NCI-H187 (cell line): ENCODE measurements around the gene STIMATE.

Experiments used
- DNase-seq, 2 experiments: peaks; one replicate each; lab custom pipeline; 2025; lab: John Stamatoyannopoulos, UW

STIMATE gene

GRCh38 chr3:52841211-52841980, 56.0 kb downstream of the STIMATE start:
- DNase-seq: no peak

DNA sequence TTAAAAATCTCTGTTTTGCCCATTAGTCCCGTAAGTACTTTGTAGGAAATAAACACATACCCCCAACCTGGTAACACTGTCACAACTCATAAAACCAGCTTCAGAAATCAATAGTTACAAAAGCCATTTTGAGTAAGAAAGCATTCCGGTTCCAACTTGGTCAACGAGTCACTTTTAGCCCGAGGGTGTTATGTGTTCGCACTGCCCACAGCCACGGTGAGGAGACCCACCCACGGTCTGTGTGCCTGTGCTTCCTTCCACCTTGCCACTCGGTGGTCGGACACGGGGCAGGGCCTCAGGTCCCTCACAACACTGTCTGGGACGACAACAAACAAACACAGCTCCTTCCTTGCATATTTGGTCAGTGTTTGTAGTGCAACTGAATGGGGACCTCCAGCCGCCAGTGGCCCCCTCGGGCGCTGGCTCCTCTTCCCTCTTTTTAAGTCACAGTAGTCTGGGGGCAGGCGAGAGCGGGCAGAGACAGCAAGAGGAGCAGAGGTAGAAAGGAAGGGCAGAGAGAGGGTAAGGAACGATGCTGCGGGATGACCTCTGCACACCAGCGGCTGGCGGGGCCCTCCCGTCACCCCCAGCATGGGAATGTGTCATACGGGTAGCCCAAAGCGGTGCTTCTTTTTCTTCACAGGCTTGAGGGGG, 57.3 kb downstream of the STIMATE start:
- no peak for DNase-seq

DNA sequence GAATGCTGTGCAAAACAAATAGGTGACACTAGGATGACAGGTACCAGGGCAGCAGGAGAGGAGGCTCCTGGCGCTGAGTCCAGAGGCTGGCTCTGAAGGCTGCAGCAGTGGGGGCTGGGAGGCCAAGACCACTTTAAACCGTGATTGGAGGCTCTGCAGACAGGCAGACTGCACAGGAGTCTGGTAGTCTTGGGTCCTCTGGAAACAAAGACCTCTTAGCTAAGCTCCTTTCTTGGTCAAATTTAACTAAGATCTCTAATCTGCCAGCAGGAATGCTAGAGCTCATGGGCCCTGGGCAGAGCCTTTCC, 58.1 kb downstream of the STIMATE start:
- DNase-seq: no peak

DNA sequence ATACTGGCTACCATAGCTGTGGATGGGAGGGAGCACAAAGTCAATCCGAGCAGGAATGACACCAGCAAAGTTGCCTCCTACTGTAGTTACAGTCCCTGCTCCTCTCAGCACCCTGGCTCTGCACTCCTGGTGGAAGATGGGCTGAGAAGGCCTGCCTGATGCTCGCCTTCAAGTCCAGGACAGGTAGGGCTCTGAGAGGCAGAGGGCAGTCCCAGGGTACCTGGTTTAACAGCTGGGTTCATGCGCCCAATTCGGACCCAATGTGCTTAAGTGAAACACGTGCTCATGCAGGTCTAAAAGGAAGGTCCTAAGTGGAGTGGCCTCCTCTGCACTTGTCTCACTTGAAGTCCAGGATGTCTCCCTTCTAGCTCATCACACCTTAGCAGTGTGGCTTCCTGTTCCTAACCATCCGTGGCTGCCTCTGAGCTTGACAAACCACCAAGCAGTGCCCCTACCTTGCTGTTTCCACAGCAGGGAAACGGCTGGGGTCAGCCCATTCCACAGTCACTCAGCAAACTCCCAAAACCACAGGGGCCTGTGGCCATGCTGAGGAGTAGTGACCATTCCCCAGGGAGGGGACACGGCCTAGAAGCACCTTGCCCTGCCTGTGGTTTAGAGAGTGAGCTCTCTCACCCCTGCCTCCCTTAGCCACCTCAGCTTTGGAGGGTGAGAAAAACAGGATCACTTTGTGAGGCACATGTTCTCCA, 58.6 kb downstream of the STIMATE start:
- no peak for DNase-seq

DNA sequence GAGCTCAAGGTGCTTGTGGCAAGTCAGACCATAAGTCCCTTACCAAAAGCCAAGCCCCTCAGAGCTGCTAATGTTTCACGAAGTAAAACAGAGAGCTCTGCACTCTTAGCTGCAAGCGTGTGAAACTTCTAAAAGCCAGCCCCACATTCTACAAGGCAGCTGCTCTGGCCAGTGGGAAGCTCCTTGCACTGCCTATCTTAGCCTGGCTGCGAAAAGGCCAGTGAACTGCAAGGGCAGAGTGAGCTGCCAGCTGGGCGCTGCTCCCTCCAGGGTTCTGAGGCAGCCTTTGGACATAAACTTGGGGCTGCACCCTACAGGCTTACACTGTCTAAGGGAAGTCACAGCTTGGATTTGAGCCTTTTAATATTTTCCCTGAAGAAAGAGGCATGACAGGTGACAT, 60.4 kb downstream of the STIMATE start:
- no peak for DNase-seq

GRCh38 chr3:52836471-52836845, 60.9 kb downstream of the STIMATE start:
- DNase-seq: no peak

DNA sequence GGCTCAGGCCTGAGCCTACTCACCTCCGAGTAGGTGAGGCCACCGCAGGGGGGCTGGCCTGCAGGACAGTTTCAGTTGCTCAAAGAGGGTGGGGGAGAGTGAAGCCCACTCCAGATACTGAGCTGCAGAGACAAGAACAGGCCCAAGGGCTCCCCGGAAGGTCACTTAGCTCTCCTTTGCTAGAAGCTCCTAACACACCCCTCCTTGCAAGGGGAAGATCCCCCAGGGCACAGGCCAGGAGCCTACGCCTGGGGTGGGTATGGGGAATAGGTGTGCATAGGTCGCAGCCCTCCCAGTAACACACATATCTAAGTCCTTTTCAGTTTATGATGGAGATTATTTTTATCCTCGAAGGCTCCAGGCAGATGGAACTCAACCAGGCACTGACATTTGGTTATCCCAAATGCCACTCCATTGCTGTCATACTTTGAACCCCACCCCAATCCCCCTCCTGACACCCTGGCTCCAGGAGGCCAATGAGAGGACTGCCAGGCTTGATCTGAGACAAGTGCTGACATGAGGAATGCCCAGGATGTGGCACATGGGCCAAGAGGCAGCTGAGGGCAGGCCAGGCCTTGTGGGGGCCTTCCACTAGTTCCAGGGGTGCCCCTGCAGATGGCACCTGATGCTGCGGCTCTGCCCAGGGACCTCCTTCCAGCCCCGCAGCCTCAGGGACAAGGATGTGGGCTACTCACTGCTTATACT, 61.4 kb downstream of the STIMATE start:
- DNase-seq: no peak

GRCh38 chr3:52834871-52835501, 62.4 kb downstream of the STIMATE start, which contains the start of gene MUSTN1:
Gene MUSTN1 (minus strand): TSS chr3:52835019. CDS start chr3:52834948, 71 bp downstream.
- no peak for DNase-seq

- DNase-seq: no peak
Observed at GRCh38 chr3:52833202-52833601, 64.1 kb downstream of the STIMATE start.

GRCh38 chr3:52831500-52832301, 65.6 kb downstream of the STIMATE start:
- no peak for DNase-seq

- DNase-seq: no peak
Observed at GRCh38 chr3:52830535-52831258, 66.7 kb downstream of the STIMATE start, which contains the start of gene ITIH4. Gene ITIH4 (minus strand): TSS chr3:52830672. CDS start chr3:52830642, 30 bp downstream.

DNA sequence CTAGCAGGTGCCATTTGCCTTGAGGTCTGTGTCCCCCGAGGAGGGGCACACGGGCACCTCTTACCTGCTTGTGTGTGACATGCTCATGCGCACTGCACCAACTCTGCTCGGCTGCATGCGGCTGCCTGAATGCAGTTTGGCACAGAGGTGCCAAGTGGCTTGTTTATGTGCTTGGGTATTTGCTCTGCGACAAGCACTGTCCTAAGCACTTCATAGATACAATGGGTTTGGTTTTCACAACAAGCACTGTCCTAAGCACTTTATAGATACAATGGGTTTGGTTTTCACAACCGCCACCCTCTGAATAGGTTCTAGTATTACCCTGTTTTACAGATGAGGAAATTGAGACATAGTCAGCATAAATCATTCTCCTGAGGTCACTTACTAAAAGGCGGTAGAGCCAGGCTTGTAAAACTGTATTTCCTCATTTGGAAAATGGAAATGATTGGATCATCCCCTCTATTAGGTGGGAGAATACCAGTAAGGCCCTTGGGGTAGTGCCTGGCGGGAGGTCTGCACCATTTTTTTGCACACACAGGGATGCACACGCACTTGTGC, 67.4 kb downstream of the STIMATE start:
- no peak for DNase-seq

DNA sequence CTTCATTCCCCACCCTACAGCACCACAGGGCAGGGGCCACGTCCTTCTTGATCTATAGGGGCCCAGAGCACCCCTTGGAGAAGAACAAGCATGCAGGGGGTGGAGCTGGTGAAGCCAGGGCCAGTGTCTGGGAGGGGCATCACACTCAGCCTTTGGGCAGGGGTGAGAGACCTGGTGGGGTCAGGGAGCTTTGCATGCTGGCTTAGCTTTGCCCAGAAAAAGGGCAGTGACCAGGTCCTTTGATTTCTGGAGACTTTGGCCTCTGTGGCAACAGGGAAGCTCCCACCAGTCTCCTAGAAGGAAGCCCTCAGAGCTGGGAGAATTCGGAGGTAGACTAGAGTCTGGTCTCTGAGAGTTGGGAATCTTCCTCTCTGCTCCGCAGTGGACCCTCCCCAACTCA, 67.9 kb downstream of the STIMATE start:
- DNase-seq: no peak

GRCh38 chr3:52827866-52828376, 69.4 kb downstream of the STIMATE start:
- DNase-seq: no peak

- DNase-seq: no peak
Observed at GRCh38 chr3:52827441-52827840, 69.9 kb downstream of the STIMATE start.

DNA sequence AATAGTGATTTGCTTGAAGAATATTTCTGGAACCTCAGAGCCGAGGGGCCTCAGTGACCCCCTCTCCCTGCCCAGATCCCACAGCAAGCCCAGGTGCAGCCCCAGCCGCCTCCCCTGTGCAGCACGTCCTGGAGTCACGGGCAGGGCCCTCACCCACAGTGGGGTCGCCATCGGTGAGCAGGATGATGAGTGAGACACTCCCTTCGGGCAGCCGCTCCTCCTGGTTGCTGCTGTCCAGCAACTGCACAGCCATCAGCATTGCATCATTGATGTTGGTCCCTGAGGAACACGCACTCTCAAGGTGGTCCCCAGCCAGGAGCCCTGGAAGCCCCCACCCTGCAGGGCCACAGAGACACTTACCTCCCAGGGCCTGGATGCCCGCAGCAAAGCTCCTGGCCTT, 73.3 kb downstream of the STIMATE start:
- no peak for DNase-seq

DNA sequence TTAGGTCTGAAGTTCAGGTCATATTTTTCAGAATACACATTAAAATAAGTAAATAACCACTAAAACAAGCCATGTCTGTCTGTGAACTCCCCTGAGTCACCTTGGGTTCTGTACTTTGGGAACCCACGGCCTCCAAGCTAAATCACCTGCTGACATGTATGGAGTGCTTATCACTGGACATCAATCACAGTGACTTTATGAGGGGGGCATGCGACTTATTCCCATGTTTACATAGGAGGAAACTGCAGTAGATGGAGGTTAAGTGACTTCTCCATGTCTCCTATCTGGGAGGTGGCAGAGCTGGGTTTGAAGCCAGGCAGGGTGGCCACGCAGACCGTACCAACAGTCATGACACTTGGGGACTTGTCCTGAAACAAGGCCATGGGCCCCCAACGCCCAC, 75.0 kb downstream of the STIMATE start:
- DNase-seq: no peak

DNA sequence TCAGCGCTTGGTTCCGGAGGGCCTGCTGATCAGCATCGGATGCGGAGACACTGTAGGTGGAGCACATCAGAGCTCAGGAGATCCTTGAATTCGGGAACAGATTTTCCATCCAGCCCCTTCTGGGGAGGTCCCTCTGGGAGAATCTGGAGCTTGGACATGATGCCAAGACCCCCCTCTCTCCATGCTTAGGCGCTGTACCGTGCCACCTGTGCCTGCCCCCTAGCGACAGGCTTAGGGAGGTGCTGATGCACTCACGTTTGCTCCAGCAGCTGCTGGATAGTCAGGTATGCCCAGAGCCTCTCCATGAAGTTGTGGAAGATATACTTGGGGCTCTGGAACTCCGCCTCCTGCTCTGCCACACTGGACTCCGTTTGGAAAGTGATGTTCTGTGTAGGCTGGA, 76.6 kb downstream of the STIMATE start:
- DNase-seq: no peak

- DNase-seq: no peak
Observed at GRCh38 chr3:52819936-52820335, 77.4 kb downstream of the STIMATE start.

- DNase-seq: no peak
Observed at GRCh38 chr3:52817860-52818259, 79.5 kb downstream of the STIMATE start.
